ENCODE measurements around the gene ARHGAP21.
"Not testable (repeated sequence)": the region's sequence is repeated elsewhere in the genome, so short reads cannot be mapped to it uniquely, and the experiment has no call there.

ARHGAP21 gene

GRCh38 chr10:24621035-24621795, 102.5 kb downstream of the ARHGAP21 start:
- DNase-seq: not testable (repeated sequence)

GRCh38 chr10:24619994-24620310, 103.7 kb downstream of the ARHGAP21 start:
- not testable (repeated sequence) for DNase-seq

- not testable (repeated sequence) for DNase-seq
Observed at GRCh38 chr10:24619291-24619993, 104.2 kb downstream of the ARHGAP21 start.

- DNase-seq: no peak
Observed at GRCh38 chr10:24618401-24618800, 105.3 kb downstream of the ARHGAP21 start.

- no peak for DNase-seq
Observed at GRCh38 chr10:24617771-24618396, 105.8 kb downstream of the ARHGAP21 start.

- DNase-seq: no peak
Observed at GRCh38 chr10:24616536-24616935, 107.2 kb downstream of the ARHGAP21 start.

- no peak for DNase-seq
Observed at GRCh38 chr10:24606021-24606420, 117.7 kb downstream of the ARHGAP21 start.

GRCh38 chr10:24605141-24605540, 118.5 kb downstream of the ARHGAP21 start:
- no peak for DNase-seq

GRCh38 chr10:24603333-24603732, 120.4 kb downstream of the ARHGAP21 start:
- no peak for DNase-seq

- no peak for DNase-seq
Observed at GRCh38 chr10:24597961-24598360, 125.7 kb downstream of the ARHGAP21 start.

GRCh38 chr10:24597426-24597825, 126.3 kb downstream of the ARHGAP21 start:
- DNase-seq: no peak

GRCh38 chr10:24596217-24596930, 127.3 kb downstream of the ARHGAP21 start:
- DNase-seq: no peak

GRCh38 chr10:24590697-24591457, 132.8 kb downstream of the ARHGAP21 start:
- no peak for DNase-seq

GRCh38 chr10:24589265-24589664, 134.4 kb downstream of the ARHGAP21 start:
- no peak for DNase-seq

- no peak for DNase-seq
Observed at GRCh38 chr10:24579906-24580305, 143.8 kb downstream of the ARHGAP21 start.

- no peak for DNase-seq
Observed at GRCh38 chr10:24579448-24579847, 144.2 kb downstream of the ARHGAP21 start.

- no peak for DNase-seq
Observed at GRCh38 chr10:24575481-24576002, 148.1 kb downstream of the ARHGAP21 start.

GRCh38 chr10:24574578-24575155, 149.0 kb downstream of the ARHGAP21 start:
- no peak for DNase-seq

GRCh38 chr10:24574161-24574560, 149.5 kb downstream of the ARHGAP21 start:
- no peak for DNase-seq

- DNase-seq: no peak
Observed at GRCh38 chr10:24571870-24572450, 151.7 kb downstream of the ARHGAP21 start.

GRCh38 chr10:24570658-24571426, 152.8 kb downstream of the ARHGAP21 start:
- DNase-seq: no peak
